MM.1S (cell line): Measurements from ENCODE around the gene PPP6R2.

ENCODE experiments used
- DNase-seq: peaks from one replicate; pipeline ENCODE4 v3.0.0-alpha.2; 2015
- H2AFZ ChIP-seq: fragments of 300-600 bp; sonication (generic); 2 replicates; pipeline ENCODE4 v1.6.0; 2016; ENCODE audit warnings: antibody characterized with exemption, low read length
- H3F3A ChIP-seq: fragments of 300-600 bp; sonication (generic); 2 replicates; pipeline ENCODE4 v1.6.1; 2016; ENCODE audit warnings: mild to moderate bottlenecking, antibody characterized with exemption, low read length, moderate library complexity, mixed read lengths; ENCODE audit not compliant: insufficient read depth
- H3K27ac ChIP-seq: fragments of 300-600 bp; sonication (generic); 2 replicates; pipeline ENCODE4 v1.5.1; 2016; ENCODE audit warnings: mild to moderate bottlenecking, low read length
- H3K27me3 ChIP-seq: fragments of 300-600 bp; sonication (generic); replicated peaks from 2 replicates; pipeline ENCODE4 v1.6.0; 2016; ENCODE audit warnings: low read length; ENCODE audit not compliant: insufficient read depth
- H3K36me3 ChIP-seq: fragments of 300-600 bp; sonication (generic); replicated peaks from 2 replicates; pipeline ENCODE4 v1.6.1; 2016; ENCODE audit warnings: mild to moderate bottlenecking, low read length, mixed read lengths; ENCODE audit not compliant: insufficient read depth
- H3K4me1 ChIP-seq: fragments of 300-600 bp; sonication (generic); 2 replicates; pipeline ENCODE4 v1.6.1; 2016; ENCODE audit warnings: low read length, mixed read lengths
- H3K4me2 ChIP-seq: fragments of 300-600 bp; sonication (generic); 2 replicates; pipeline ENCODE4 v1.6.0; 2016; ENCODE audit warnings: low read depth, low read length
- H3K4me3 ChIP-seq: fragments of 300-600 bp; sonication (generic); 2 replicates; pipeline ENCODE4 v1.5.1; 2016; ENCODE audit warnings: low read length, mixed read lengths
- H3K79me2 ChIP-seq: fragments of 300-600 bp; sonication (generic); 2 replicates; pipeline ENCODE4 v1.6.1; 2016; ENCODE audit warnings: mixed run types, low read length, mixed read lengths
- H3K9ac ChIP-seq: fragments of 300-600 bp; sonication (generic); 2 replicates; pipeline ENCODE4 v1.6.1; 2016; ENCODE audit warnings: low read length, mixed read lengths
- H3K9me2 ChIP-seq: fragments of 300-600 bp; sonication (generic); replicated peaks from 2 replicates; pipeline ENCODE4 v1.6.1; 2016; ENCODE audit warnings: mild to moderate bottlenecking, low read length, mixed read lengths; ENCODE audit not compliant: insufficient read depth
- H3K9me3 ChIP-seq: fragments of 300-600 bp; sonication (generic); replicated peaks from 2 replicates; pipeline ENCODE4 v1.6.1; 2016; ENCODE audit warnings: mild to moderate bottlenecking, low read length, mixed read lengths; ENCODE audit not compliant: insufficient read depth
- H4K20me1 ChIP-seq: fragments of 300-600 bp; sonication (generic); 2 replicates; pipeline ENCODE4 v1.6.1; 2016; ENCODE audit warnings: mild to moderate bottlenecking, low read length, moderate library complexity, mixed read lengths; ENCODE audit not compliant: insufficient read depth
- EZH2 ChIP-seq: fragments of 300-600 bp; sonication (generic); optimal IDR thresholded peaks from 2 replicates; pipeline ENCODE3; 2017; ENCODE audit warnings: low read depth, mild to moderate bottlenecking, antibody characterized with exemption, low read length, mixed read lengths
- EZH2phosphoT487 ChIP-seq: fragments of 300-600 bp; sonication (generic); IDR thresholded peaks from 2 replicates; pipeline ENCODE4 v1.6.1; 2018; ENCODE audit warnings: antibody characterized with exemption, low read length
- TF ChIP-seq, protein P1 (sequence below): fragments of 300-600 bp; sonication (generic); IDR thresholded peaks from 2 replicates; pipeline ENCODE4 v1.5.1; 2016; ENCODE audit warnings: antibody characterized with exemption, low read length, mixed read lengths

The PPP6R2 gene

GRCh38 chr22:50294319-50294656, 48.8 kb upstream of the PPP6R2 start:
- H3K79me2 ChIP-seq: peaks cover 13% of the 10 kb centered on the region; the same call in 1 of the 2 replicates
- DNase-seq: no peak
- H3K4me3 ChIP-seq: no peak overlapping the region
- no peaks in the 10 kb centered on the region for H3K27me3 ChIP-seq
- TF ChIP-seq EZH2phosphoT487 (no peak), EZH2 (no peak)
- TF ChIP-seq, protein P1, sequence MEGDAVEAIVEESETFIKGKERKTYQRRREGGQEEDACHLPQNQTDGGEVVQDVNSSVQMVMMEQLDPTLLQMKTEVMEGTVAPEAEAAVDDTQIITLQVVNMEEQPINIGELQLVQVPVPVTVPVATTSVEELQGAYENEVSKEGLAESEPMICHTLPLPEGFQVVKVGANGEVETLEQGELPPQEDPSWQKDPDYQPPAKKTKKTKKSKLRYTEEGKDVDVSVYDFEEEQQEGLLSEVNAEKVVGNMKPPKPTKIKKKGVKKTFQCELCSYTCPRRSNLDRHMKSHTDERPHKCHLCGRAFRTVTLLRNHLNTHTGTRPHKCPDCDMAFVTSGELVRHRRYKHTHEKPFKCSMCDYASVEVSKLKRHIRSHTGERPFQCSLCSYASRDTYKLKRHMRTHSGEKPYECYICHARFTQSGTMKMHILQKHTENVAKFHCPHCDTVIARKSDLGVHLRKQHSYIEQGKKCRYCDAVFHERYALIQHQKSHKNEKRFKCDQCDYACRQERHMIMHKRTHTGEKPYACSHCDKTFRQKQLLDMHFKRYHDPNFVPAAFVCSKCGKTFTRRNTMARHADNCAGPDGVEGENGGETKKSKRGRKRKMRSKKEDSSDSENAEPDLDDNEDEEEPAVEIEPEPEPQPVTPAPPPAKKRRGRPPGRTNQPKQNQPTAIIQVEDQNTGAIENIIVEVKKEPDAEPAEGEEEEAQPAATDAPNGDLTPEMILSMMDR: no peak
- no peak overlapping the region for H3K9ac ChIP-seq
- H2AFZ ChIP-seq: no peak overlapping the region
- H3K4me1 ChIP-seq: no peaks in the 10 kb centered on the region
- H3F3A ChIP-seq: no peaks in the 10 kb centered on the region
- H3K27ac ChIP-seq: no peak overlapping the region
- no peaks in the 10 kb centered on the region for H3K36me3 ChIP-seq
- H4K20me1 ChIP-seq: no peaks in the 10 kb centered on the region
- H3K4me2 ChIP-seq: no peak overlapping the region
- H3K9me3 ChIP-seq: no peaks in the 10 kb centered on the region
- no peaks in the 10 kb centered on the region for H3K9me2 ChIP-seq

GRCh38 chr22:50296658-50297490, 46.3 kb upstream of the PPP6R2 start:
- H3K4me1 ChIP-seq: no peaks in the 10 kb centered on the region
- no peak overlapping the region for H3K9ac ChIP-seq
- H3K9me2 ChIP-seq: no peaks in the 10 kb centered on the region
- no peak for TF ChIP-seq EZH2phosphoT487
- TF ChIP-seq, protein P1: no peak
- TF ChIP-seq EZH2: no peak
- H2AFZ ChIP-seq: no peak overlapping the region
- no peak for DNase-seq
- H3F3A ChIP-seq: no peaks in the 10 kb centered on the region
- H3K4me3 ChIP-seq: no peak overlapping the region
- no peaks in the 10 kb centered on the region for H3K27me3 ChIP-seq
- no peak overlapping the region for H3K4me2 ChIP-seq
- no peaks in the 10 kb centered on the region for H4K20me1 ChIP-seq
- peaks cover 18% of the 10 kb centered on the region; the same call in 1 of the 2 replicates for H3K79me2 ChIP-seq
- H3K27ac ChIP-seq: no peak overlapping the region
- H3K9me3 ChIP-seq: no peaks in the 10 kb centered on the region
- no peaks in the 10 kb centered on the region for H3K36me3 ChIP-seq

DNA sequence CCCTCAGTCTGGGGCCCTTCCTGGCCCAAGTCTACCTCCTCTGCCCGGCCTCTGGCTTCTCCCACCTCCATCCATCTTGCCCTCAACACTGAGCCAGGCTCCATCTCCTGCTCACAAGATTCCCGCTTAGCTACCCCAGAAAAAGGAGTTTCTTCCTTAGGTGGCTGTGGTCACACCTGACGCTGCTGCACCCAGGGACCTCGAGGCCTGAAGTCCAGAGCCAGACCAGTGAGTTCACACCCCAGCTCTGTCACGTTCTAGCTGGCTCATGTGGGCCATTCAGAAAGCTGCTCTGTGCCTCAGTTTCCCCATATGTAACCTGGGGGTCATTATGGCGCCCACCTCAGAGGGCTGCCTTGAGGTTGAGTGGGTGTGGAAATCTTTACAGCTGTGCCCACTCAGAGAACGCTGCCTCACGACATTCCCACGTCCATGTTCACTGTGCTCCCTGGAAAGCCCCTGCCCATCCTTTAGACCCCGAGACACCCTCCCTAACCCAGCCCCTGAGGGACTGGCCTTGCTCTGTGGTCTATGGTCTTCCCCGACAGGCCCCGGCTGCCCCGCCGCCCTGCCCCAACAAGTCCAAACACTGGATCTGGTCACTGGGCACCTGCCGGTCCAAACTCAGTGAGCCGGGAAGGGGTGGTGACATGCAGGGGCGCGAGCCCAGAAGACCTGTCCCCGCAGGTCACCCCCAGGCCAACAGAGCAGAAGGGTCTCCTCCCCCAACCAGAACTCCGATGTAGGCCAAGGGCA, 45.4 kb upstream of the PPP6R2 start:
- Histone ChIP-seq H3K9me3 (no peaks in the 10 kb centered on the region), H2AFZ (no peak overlapping the region), H3K9me2 (no peaks in the 10 kb centered on the region), H3K4me2 (no peak overlapping the region), H4K20me1 (no peaks in the 10 kb centered on the region), H3K9ac (no peak overlapping the region), H3K27me3 (no peaks in the 10 kb centered on the region), H3K4me3 (no peak overlapping the region), H3K79me2 (peaks cover 17% of the 10 kb centered on the region; the same call in 1 of the 2 replicates), H3F3A (no peaks in the 10 kb centered on the region), H3K4me1 (no peaks in the 10 kb centered on the region), H3K36me3 (no peaks in the 10 kb centered on the region), H3K27ac (no peak overlapping the region)
- DNase-seq: no peak
- TF ChIP-seq, protein P1: no peak
- TF ChIP-seq EZH2: no peak
- no peak for TF ChIP-seq EZH2phosphoT487
